RWPE2 (cell line): Measurements from ENCODE around the gene LIMD2.

ENCODE experiments used
- ATAC-seq: fragments of 200-7000 bp; cut with Tn5 transposase; 3 replicates; pipeline ENCODE4 v1.9.1; 2021; ENCODE audit warnings: low read depth
- DNase-seq: peaks from one replicate; pipeline ENCODE4 v3.0.0-alpha.2; 2020; ENCODE audit warnings: low spot score
- H3K27ac ChIP-seq: fragments of 450-650 bp; 2 replicates; pipeline ENCODE4 v1.5.1; 2017; ENCODE audit warnings: mild to moderate bottlenecking; ENCODE audit not compliant: poor library complexity, severe bottlenecking
- H3K27me3 ChIP-seq: fragments of 250-450 bp; sonication (Bioruptor Pico); 2 replicates; pipeline ENCODE4 v1.5.1; 2021; ENCODE audit warnings: mild to moderate bottlenecking, moderate library complexity; ENCODE audit not compliant: insufficient read depth, poor library complexity, severe bottlenecking
- H3K36me3 ChIP-seq: fragments of 250-450 bp; sonication (Bioruptor Pico); 2 replicates; pipeline ENCODE4 v1.5.1; 2020; ENCODE audit warnings: low read depth, mild to moderate bottlenecking, moderate library complexity
- H3K4me1 ChIP-seq: fragments of 250-450 bp; sonication (Bioruptor Pico); 2 replicates; pipeline ENCODE4 v1.5.1; 2021; ENCODE audit warnings: mild to moderate bottlenecking, moderate library complexity; ENCODE audit not compliant: insufficient read depth, poor library complexity, severe bottlenecking
- H3K4me3 ChIP-seq: fragments of 250-450 bp; sonication (Bioruptor Pico); 2 replicates; pipeline ENCODE4 v1.5.1; 2021; ENCODE audit warnings: mild to moderate bottlenecking, moderate library complexity; ENCODE audit not compliant: severe bottlenecking
- H3K9me3 ChIP-seq: fragments of 250-450 bp; sonication (Bioruptor Pico); 2 replicates; pipeline ENCODE4 v1.5.1; 2021; ENCODE audit warnings: mild to moderate bottlenecking, moderate library complexity; ENCODE audit not compliant: severe bottlenecking
- CTCF ChIP-seq: fragments of 450-650 bp; IDR thresholded peaks from one replicate; pipeline ENCODE4 v1.5.1; 2017; ENCODE audit warnings: mild to moderate bottlenecking, moderate library complexity; ENCODE audit not compliant: poor library complexity, severe bottlenecking

Gene LIMD2

GRCh38 chr17:63698381-63698885, 1.5 kb downstream of the LIMD2 start:
- DNase-seq (no peak), ATAC-seq (no peak)
- Histone ChIP-seq H3K27me3 (no peaks in the 10 kb centered on the region), H3K27ac (no peak overlapping the region), H3K4me3 (no peak overlapping the region), H3K36me3 (no peaks in the 10 kb centered on the region), H3K4me1 (no peaks in the 10 kb centered on the region), H3K9me3 (no peaks in the 10 kb centered on the region)
- no peak for TF ChIP-seq CTCF

- Histone ChIP-seq H3K4me3 (no peak overlapping the region), H3K9me3 (no peaks in the 10 kb centered on the region), H3K27ac (no peak overlapping the region), H3K27me3 (no peaks in the 10 kb centered on the region), H3K4me1 (no peaks in the 10 kb centered on the region), H3K36me3 (no peaks in the 10 kb centered on the region)
- peak; percentile 48 for TF ChIP-seq CTCF
- ATAC-seq: peak; percentile 22; the same call in 1 of the 3 replicates
- DNase-seq: no peak
These were observed 2.3 kb downstream of the LIMD2 start for GRCh38 chr17:63697341-63698286.

- DNase-seq: no peak
- no peak overlapping the region for H3K4me3 ChIP-seq
- no peaks in the 10 kb centered on the region for H3K4me1 ChIP-seq
- TF ChIP-seq CTCF: no peak
- H3K27ac ChIP-seq: no peak overlapping the region
- no peaks in the 10 kb centered on the region for H3K27me3 ChIP-seq
- no peaks in the 10 kb centered on the region for H3K9me3 ChIP-seq
- no peaks in the 10 kb centered on the region for H3K36me3 ChIP-seq
- no peak for ATAC-seq
These were observed 3.5 kb downstream of the LIMD2 start for GRCh38 chr17:63696381-63696961.

GRCh38 chr17:63695889-63696288, 4.0 kb downstream of the LIMD2 start:
- peaks cover 3% of the 10 kb centered on the region for H3K36me3 ChIP-seq
- no peak overlapping the region for H3K4me3 ChIP-seq
- DNase-seq (no peak), ATAC-seq (no peak)
- H3K27ac ChIP-seq: no peak overlapping the region
- no peak for TF ChIP-seq CTCF
- no peaks in the 10 kb centered on the region for H3K4me1 ChIP-seq
- H3K27me3 ChIP-seq: no peaks in the 10 kb centered on the region
- H3K9me3 ChIP-seq: no peaks in the 10 kb centered on the region
